GM21576 (cell line): Measurements from ENCODE around the gene NKAPD1.
"Not testable (repeated sequence)": the region's sequence is repeated elsewhere in the genome, so short reads cannot be mapped to it uniquely, and the experiment has no call there.

ENCODE experiments used
- ATAC-seq: cut with Tn5 transposase; IDR thresholded peaks from one replicate; pipeline ENCODE4 v1.9.1; 2021; ENCODE audit warnings: mild to moderate bottlenecking, moderate library complexity; ENCODE audit not compliant: unreplicated experiment

The NKAPD1 gene

DNA sequence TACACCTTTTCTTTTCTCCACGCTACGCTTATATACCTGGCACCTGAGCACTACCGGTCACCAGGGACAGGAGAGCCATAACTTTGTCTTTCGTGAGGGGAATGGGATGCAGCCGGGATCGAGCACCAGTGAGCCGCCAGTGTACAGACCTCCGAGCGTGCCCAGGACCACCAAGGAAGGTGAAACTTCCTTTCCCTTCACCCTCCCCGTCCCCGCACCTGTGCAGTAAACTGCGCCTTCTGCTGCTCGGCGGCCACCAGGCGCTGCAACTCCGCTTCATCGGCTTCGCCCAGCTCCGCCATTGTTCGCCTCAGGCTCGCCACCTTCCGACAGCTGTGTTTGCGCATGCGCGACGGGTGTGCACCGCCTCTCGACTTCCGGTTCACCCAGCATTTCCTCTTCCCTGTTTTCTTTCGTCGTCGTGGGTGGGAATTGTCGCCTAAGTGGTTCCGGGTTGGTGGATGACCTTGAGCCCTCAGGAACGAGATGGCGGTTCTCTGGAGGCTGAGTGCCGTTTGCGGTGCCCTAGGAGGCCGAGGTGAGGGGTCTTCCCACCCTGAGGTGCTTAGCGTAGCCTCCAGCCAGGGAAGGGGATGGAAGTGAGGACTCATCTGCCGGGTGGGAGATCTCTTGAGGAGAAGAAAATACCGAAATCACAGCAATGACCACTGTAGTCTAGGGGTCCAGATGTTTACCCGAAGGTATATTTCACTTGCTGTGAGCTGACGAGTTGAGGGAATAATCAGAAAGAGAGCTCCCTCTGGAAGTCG, 12.5 kb downstream of the NKAPD1 start, which contains the start of the genes SDHD and TIMM8B:
Gene SDHD, plus strand, starts transcription at position 452 of the 770 bp plus-strand sequence. Its CDS starts 35 bp downstream, at position 487.
Gene TIMM8B, minus strand, starts transcription at position 335 of the 770 bp plus-strand sequence. Its CDS starts 33 bp downstream, at position 302.
- peak; percentile 91 for ATAC-seq

GRCh38 chr11:112087212-112087611, 13.1 kb downstream of the NKAPD1 start:
- ATAC-seq: no peak

GRCh38 chr11:112095302-112095701, 21.2 kb downstream of the NKAPD1 start:
- not testable (repeated sequence) for ATAC-seq

- no peak for ATAC-seq
Observed at GRCh38 chr11:112096194-112096593, 22.1 kb downstream of the NKAPD1 start.

DNA sequence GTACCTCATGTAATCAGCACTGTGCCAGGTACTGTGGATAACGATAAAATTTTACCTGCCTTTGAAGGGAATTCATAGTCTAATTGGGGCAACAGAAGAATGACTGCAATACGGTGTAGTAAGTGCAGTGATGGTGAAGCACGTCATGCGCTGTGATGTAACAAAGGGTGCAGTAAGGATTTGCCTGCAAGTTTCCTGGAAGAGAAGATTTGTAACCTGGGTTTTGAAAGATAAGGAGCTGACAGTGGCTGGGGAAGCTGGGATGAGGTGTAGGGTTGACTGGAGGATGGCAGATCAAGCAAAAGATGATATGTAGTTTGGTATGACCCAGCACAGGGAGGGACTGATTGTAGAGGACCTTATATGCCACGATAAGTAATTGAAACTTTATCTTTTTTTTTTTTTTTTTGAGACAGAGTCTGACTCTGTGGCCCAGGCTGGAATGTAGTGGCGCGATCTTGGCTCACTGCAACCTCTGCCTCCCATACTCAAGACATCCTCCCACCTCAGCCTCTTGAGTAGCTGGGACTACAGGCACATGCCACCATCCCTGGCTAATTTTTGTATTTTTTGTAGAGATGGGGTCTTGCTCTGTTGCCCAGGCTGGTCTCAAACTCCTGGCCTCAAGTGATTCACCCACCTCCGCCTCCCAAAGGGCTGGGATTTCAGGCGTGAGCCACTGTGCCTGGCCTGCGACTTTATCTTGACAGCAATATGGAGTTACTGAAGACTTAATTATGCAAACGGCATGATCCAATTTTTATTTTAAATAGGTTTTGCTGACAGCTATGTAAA, 23.8 kb downstream of the NKAPD1 start:
- ATAC-seq: no peak

DNA sequence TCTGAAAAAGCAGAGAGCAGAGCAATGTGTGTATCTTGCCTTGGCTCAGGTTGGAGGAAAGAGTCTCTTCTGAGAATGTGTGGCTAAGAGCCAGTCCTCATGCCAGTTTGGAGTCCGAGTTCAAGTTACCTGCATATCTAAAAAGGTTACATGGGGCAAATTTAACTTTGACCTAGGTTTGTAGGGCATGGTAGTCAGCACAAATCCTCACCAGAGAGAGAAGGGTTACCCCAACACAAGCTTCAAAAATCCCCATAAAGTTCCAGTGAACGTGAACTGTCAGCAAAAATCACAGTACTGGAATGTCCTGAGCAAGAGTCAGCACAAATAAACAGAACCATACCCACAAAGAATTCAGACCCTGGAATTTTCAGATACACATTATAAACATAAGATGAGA, 26.4 kb downstream of the NKAPD1 start:
- no peak for ATAC-seq

DNA sequence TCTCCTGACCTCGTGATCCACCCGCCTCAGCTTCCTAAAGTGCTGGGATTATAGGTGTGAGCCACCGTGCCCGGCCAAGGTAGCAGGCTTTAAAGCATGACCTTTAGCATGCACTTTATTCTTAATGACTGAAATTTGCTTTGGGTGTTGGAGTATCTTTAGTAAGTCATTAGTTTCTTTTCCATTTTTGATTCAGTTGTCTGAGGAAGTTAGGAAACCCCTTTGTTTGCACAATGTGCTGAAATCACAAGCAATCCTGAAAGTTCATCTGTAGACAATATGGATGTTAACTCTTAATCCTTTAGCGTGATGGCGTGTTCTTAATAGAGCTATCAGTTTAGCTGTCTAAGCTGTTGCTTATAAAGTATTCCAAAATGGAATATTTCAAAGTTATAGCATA, 29.3 kb downstream of the NKAPD1 start:
- ATAC-seq: no peak

- no peak for ATAC-seq
Observed at GRCh38 chr11:112106070-112106469, 32.0 kb downstream of the NKAPD1 start.

GRCh38 chr11:112113539-112114457, 39.7 kb downstream of the NKAPD1 start:
- ATAC-seq: peak; percentile 53

DNA sequence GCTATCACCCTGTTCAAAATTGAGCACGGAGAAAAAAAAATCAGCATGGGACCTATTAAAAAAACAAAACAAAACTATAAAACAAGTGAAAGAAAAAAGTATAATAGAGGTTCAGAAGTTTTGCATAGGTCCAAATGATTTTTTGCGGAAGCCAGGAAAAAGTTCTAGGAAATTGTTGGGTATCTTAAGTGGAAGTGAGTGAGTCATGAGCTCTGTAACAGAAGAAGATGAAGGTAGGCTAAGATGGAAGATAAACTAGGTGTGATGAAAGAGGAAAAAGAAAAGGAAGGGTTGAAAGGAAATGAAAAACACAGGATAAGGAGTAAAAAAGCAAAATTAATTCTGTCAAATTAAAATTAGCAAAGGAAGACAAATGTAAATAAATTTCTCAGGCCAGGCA, 40.4 kb downstream of the NKAPD1 start:
- ATAC-seq: no peak

GRCh38 chr11:112115386-112115785, 41.3 kb downstream of the NKAPD1 start:
- ATAC-seq: no peak

DNA sequence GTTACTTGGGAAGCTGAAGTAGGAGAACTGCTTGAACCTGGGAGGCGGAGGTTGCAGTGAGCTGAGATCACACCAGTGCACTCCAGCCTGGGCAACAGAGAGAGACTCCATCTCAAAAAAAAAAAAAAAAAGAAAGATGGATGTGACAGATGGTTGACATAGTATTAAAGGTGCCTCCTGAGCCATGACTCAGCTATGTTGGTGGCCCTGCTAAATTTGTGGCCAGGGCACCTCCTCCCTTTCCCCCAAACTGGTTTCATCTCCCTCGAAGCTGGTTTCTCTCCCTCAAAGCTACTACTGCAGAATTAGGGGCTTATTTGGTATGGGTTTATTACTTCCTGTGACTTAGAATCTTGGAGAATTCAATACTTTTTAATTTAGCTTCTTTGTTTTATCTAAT, 44.1 kb downstream of the NKAPD1 start:
- no peak for ATAC-seq

GRCh38 chr11:112121981-112122615, 48.0 kb downstream of the NKAPD1 start:
- no peak for ATAC-seq

- no peak for ATAC-seq
Observed at GRCh38 chr11:112123129-112123528, 49.0 kb downstream of the NKAPD1 start.

GRCh38 chr11:112127056-112127455, 53.0 kb downstream of the NKAPD1 start:
- ATAC-seq: no peak

- no peak for ATAC-seq
Observed at GRCh38 chr11:112128483-112129121, 54.5 kb downstream of the NKAPD1 start.

- no peak for ATAC-seq
Observed at GRCh38 chr11:112129656-112130055, 55.6 kb downstream of the NKAPD1 start.

- no peak for ATAC-seq
Observed at GRCh38 chr11:112132737-112133136, 58.6 kb downstream of the NKAPD1 start.

DNA sequence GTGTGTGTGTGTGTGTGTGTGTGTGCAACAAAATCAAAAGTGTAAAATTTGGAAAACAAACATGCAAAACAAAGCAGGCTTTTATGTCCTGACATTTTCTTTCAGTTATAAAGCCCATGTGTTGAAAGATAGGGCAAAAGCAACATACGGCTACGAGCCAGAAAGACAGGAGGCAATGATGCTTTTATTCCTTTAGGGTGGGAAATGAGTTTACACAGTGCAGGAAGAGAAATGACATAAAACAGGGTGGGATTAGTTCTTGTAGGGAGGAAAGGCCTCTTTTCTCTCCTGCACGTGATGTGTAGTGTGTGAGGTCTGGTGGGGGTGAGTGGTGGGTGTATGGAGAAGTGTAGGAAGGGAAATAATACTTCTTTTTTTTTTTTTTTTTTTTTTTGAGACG, 60.4 kb downstream of the NKAPD1 start:
- ATAC-seq: no peak
